Natural killer cell treated with Interleukin-12 subunit alpha and Interleukin-12 subunit beta and Interleukin-15 and Interleukin-18, amount 100 ng/mL, for 72 hours (primary cell): ENCODE results near the gene SLC39A3. TPM values are rescaled to one million over a fixed set of nuclear protein-coding genes. Genes with fewer than 3 reads are reported as not detected.
"Not testable (repeated sequence)": the region's sequence is repeated elsewhere in the genome, so short reads cannot be mapped to it uniquely, and the experiment has no call there.

Experiments
- ATAC-seq, 2 donors: fragments of 150-1000 bp; cut with Tn5 transposase in 1 of 2; sonication (Bioruptor Pico), chemical (Tn5 transposase) in 1 of 2; 2 replicates each; pipeline ENCODE4 v1.10.0; 2021
- DNase-seq: peaks from one replicate; pipeline ENCODE4 v3.0.0; 2022; ENCODE audit warnings: low spot score
- H3K27ac Mint-ChIP-seq, 2 donors: 1 replicate in 1 of 2; 2 replicates in 1 of 2; pipeline ENCODE4 v1.8.0; 2022; ENCODE audit warnings: mixed read lengths in 2 of 2, mild to moderate bottlenecking in 1 of 2, moderate library complexity in 1 of 2
- H3K27me3 Mint-ChIP-seq, 2 donors: 1 replicate in 1 of 2; 2 replicates in 1 of 2; pipeline ENCODE4 v1.8.0; 2022; ENCODE audit warnings: mixed read lengths in 2 of 2
- H3K36me3 Mint-ChIP-seq: one replicate; pipeline ENCODE4 v1.8.0; 2022; ENCODE audit warnings: mixed read lengths
- H3K4me1 Mint-ChIP-seq, 2 donors: 1 replicate in 1 of 2; 2 replicates in 1 of 2; pipeline ENCODE4 v1.8.0; 2022; ENCODE audit warnings: low read depth in 2 of 2, mixed read lengths in 2 of 2, mild to moderate bottlenecking in 1 of 2
- H3K4me3 Mint-ChIP-seq: one replicate; pipeline ENCODE4 v1.8.0; 2022; ENCODE audit warnings: mixed read lengths
- H3K9me3 Mint-ChIP-seq: 2 replicates; pipeline ENCODE4 v1.8.0; 2022; ENCODE audit warnings: mixed read lengths
- total RNA-seq, 2 donors: library from RNA; stranded (reverse); gene quantifications; one replicate each; pipeline ENCODE4 v1.2.3, GENCODE V29; 2022

The SLC39A3 gene
- total RNA-seq, 2 donors from 2014 or later: 30.5 to 91.6 TPM

DNA sequence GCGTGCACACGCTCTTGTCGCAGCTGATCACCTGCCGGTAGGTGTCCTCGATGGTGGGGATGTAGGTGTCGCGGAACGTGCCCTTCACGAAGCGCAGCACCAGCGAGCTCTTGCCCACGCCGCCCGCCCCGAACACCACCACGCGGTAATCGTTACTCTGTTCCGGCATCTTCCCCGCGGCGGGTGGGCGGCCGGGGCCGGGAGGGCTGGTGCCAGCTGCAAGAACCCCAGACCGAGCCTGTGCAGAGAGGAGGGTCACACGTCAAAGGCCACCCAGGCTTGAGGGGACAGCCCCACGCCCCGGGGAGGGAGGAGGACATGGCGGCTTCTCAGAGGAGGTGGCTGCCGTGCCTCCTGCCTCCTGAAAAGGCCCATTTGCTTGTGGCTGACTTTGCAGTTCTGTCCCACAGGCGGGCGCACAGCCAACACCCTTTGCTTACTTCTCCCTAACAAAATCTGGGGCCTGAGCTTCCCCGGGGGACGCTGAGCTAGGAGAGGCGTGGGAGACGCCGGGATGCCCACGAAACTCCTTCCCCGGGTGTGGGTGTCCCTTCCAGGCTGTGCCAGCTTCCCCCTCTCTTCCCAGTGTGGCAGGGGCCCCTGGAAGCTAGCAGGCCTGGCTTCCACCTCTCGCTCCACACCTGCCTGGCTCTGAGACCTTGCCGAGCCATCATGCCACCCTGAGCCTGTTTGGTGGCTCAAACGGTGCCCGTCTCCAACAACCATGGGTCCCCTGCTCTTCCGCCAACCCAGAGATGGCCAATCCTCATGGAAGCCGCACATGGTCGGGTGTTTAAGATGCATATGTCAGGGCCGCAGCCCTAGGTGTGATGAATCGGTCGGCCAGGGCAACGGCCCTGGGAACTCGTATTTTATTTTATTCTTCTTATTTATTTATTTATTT, 21.9 kb downstream of the SLC39A3 start:
- Mint-ChIP-seq H3K27me3 (peaks cover 12 to 18% of the 10 kb centered on the region in 2 donors), H3K4me3 (no peak overlapping the region), H3K27ac (no peak overlapping the region), H3K9me3 (peaks cover 8% of the 10 kb centered on the region), H3K36me3 (peaks cover 8% of the 10 kb centered on the region), H3K4me1 (no peaks in the 10 kb centered on the region)
- ATAC-seq (no peak), DNase-seq (peak; percentile 13)

DNA sequence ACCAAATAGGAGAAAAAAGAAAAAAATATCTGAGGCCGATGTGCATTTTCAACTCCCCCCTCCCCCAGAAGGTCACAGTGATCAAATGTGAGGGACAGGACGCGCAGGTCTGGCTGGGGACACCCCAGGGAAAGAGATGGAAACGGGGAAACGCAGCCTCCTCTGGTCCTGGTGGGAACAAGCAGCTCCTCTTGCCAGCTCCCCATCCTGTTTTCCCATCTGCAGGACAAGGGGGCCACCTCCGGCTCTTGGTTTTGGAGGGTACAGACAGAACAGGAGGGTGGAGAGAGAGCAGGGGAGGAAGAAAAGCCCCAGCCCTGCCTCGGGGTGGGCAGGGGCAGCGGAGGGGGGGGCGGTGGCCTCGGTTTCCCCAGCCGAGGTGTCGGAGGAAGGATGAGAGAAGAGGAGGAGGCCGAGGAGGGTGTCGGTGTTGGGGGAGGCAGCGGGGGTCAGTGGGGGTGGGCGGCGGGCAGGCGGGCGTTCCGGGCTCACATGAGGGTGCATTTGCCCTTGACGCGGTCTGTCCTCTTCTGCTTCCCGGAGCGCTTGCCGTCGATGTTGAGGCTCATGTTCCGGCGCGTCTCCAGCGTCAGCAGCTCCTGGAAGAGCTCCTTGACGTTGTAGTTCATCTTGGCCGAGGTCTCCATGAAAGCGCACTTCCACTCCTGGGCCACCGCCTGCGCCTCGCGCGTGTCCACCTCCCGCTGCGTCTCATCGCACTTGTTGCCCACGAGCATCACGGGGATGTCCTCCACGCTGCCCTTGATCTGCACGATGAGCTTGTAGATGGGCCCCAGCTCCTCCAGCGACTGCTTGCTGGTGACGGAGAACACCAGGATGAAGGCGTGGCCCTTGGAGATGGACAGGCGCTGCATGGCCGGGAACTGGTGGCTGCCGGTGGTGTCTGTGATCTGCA, 22.8 kb downstream of the SLC39A3 start:
- ATAC-seq (no peak), DNase-seq (peak; percentile 38)
- Mint-ChIP-seq H3K27me3 (peaks cover 12 to 16% of the 10 kb centered on the region in 2 donors), H3K36me3 (peaks cover 8% of the 10 kb centered on the region), H3K27ac (no peak overlapping the region), H3K4me3 (no peak overlapping the region), H3K4me1 (no peaks in the 10 kb centered on the region), H3K9me3 (peaks cover 8% of the 10 kb centered on the region)

- Mint-ChIP-seq H3K36me3 (peaks cover 8% of the 10 kb centered on the region), H3K4me1 (peaks cover 0 to 2% of the 10 kb centered on the region in 2 donors), H3K4me3 (no peak overlapping the region), H3K9me3 (peaks cover 8% of the 10 kb centered on the region), H3K27ac (no peak overlapping the region), H3K27me3 (peaks cover 12 to 21% of the 10 kb centered on the region in 2 donors)
- DNase-seq: peak; percentile 49
- peak in 1 of 2 donors; percentile 43 for ATAC-seq
Measured at GRCh38 chr19:2716275-2716650, 23.6 kb downstream of the SLC39A3 start.

DNA sequence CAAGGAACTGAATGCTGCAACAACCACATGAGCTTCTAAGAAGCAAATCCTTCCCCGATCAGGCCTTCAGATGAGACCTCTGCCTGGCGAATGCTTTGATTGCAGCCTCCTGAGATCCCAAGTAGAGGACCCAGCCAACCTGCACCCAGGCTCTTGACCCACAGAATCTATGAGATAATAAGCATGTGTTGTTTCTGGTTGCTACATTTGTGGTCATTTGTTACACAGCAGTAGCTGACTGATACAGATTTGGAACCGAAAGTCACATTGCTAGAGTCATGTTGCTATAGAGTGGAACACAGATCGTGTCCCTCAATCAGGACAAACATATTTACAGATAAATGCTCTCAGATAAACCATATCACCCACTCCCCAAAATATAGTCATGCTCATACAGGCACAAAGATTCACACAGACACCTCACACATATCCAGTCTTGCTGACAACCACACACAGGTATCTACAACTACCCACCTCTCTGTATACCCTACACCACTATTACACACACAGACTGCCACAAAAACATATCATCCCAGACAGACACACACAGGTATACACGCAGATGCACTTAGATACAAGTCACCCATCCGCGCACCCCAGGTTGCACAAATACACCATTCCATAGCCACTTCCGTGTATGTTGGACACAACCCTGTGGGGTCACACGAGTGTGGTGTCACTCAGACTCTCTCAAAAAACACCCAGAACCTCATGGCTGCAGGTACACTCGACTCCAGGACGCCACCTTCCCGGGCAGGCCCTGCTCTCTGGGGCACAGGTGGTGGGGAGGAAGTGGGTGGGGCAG, 24.1 kb downstream of the SLC39A3 start:
- ATAC-seq: no peak
- peaks cover 12 to 21% of the 10 kb centered on the region in 2 donors for H3K27me3 Mint-ChIP-seq

DNA sequence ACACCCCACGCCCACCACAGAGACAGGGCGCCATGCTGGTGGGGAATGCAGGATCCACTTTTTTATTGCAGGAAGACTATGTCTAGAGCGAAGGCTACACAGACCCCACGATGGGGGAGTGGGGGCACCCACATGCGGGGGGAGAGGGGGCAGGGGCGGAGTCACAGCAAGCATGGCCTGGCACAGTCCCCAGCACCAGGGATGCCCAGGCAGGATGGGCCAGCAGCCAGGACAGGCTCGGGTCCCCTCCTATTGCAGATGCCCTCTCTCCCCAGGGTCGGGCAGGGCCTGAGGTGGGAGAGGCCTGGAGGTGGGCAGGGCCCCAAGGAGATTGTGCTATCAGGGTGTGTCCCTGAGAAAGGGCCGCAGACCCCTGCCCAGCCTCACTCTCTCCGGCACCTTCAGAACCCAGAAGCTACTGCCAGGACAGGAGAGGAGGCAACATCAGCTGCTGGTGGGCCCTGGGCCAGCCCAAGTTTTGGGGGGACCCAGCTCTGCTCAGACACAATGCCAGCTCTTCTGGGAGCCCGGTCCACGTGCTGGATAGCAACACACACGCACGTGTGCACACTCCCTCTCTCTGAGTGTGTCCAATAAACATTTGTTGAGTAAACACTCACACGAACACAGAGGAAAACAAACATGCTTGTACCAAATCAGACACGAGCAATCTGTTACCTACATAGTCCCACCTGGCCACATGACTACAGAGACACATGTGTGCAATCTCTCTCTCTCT, 25.1 kb downstream of the SLC39A3 start:
- H3K4me1 Mint-ChIP-seq: peaks cover 0 to 2% of the 10 kb centered on the region in 2 donors
- H3K9me3 Mint-ChIP-seq: peaks cover 8% of the 10 kb centered on the region
- no peak overlapping the region for H3K27ac Mint-ChIP-seq
- no peak overlapping the region for H3K4me3 Mint-ChIP-seq
- ATAC-seq: peak in 1 of 2 donors; percentile 7
- peaks cover 8% of the 10 kb centered on the region for H3K36me3 Mint-ChIP-seq
- peaks cover 9 to 18% of the 10 kb centered on the region in 2 donors for H3K27me3 Mint-ChIP-seq
- DNase-seq: no peak

More for the DNA sequence above, 24.1 kb downstream of the SLC39A3 start:
- H3K36me3 Mint-ChIP-seq: peaks cover 8% of the 10 kb centered on the region
- DNase-seq: no peak
- H3K4me3 Mint-ChIP-seq: no peak overlapping the region
- no peak overlapping the region for H3K27ac Mint-ChIP-seq
- H3K4me1 Mint-ChIP-seq: peaks cover 0 to 2% of the 10 kb centered on the region in 2 donors
- peaks cover 8% of the 10 kb centered on the region for H3K9me3 Mint-ChIP-seq

GRCh38 chr19:2714102-2714501, 25.7 kb downstream of the SLC39A3 start:
- not testable (repeated sequence) for H3K36me3 Mint-ChIP-seq, H3K27ac Mint-ChIP-seq, H3K9me3 Mint-ChIP-seq, DNase-seq, H3K4me3 Mint-ChIP-seq, ATAC-seq, H3K4me1 Mint-ChIP-seq
- peaks cover 7 to 16% of the 10 kb centered on the region in 2 donors for H3K27me3 Mint-ChIP-seq

GRCh38 chr19:2713170-2713569, 26.6 kb downstream of the SLC39A3 start:
- ATAC-seq, H3K4me1 Mint-ChIP-seq, H3K27ac Mint-ChIP-seq, H3K36me3 Mint-ChIP-seq, H3K4me3 Mint-ChIP-seq, DNase-seq, H3K9me3 Mint-ChIP-seq: not testable (repeated sequence)
- H3K27me3 Mint-ChIP-seq: peaks cover 7 to 16% of the 10 kb centered on the region in 2 donors

GRCh38 chr19:2711875-2712205, 28.0 kb downstream of the SLC39A3 start:
- Mint-ChIP-seq H3K4me1 (peaks cover 0 to 2% of the 10 kb centered on the region in 2 donors), H3K27me3 (peaks cover 7 to 14% of the 10 kb centered on the region in 2 donors), H3K4me3 (no peak overlapping the region), H3K9me3 (peaks cover 8% of the 10 kb centered on the region), H3K27ac (no peak overlapping the region), H3K36me3 (peaks cover 8% of the 10 kb centered on the region)
- ATAC-seq (no peak), DNase-seq (no peak)

DNA sequence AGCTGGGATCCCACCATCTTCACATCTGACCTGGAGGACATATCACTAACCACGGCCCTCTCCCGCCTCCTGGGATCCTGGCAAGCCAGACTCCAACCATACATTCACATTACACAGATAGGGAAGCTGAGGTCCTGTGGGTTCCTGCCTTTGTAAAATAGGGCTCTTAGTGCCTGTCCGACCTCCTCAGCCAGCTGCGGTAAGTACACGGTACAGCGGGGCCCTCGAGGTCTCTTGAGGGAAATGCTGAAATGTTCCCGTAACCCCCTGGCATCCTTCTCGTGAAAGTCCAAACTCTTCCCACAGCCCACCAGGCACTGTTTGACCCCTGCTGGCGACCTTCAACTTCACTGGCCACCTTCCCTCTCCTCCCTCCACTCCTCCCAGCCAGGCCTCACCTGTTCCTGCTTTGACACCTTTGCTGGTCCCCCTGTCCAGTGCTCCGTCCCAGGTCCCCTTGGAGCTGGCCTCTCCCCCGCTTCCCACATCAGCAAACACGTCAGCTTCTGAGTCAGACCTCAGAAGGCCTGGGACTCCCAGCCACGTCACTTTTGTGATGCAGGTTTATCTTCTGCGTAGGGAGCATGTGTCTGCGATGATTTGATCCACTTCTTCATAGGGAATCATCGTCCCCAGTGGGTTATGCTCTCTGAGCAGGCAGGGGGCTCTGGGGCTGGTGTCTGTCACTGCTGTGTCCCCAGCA, 28.5 kb downstream of the SLC39A3 start:
- DNase-seq (no peak), ATAC-seq (no peak)
- H3K4me3 Mint-ChIP-seq: no peak overlapping the region
- H3K36me3 Mint-ChIP-seq: peaks cover 8% of the 10 kb centered on the region
- H3K27me3 Mint-ChIP-seq: peaks cover 7 to 14% of the 10 kb centered on the region in 2 donors
- peaks cover 0 to 2% of the 10 kb centered on the region in 2 donors for H3K4me1 Mint-ChIP-seq
- H3K9me3 Mint-ChIP-seq: peaks cover 8% of the 10 kb centered on the region
- H3K27ac Mint-ChIP-seq: no peak overlapping the region

DNA sequence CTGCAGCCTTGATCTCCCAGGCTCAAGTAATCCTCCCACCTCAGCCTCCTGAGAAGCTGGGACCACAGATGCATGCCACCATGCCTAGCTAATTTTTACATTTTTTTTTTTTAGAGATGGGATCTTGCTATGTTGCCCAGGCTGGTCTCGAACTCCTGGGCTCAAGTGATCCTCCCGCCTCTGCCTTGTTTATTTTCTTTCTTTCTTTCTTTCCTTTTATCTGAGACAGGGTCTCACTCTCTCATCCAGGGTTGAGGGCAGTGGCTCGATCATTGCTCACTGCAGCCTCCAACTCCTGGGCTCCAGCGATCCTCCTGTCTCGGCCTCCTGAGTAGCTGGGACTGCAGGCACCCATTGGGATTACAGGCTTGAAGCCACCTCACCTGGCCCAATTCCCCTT, 33.6 kb downstream of the SLC39A3 start:
- H3K4me3 Mint-ChIP-seq: no peak overlapping the region
- peaks cover 0 to 5% of the 10 kb centered on the region in 2 donors for H3K4me1 Mint-ChIP-seq
- ATAC-seq (no peak), DNase-seq (no peak)
- H3K27ac Mint-ChIP-seq: no peak overlapping the region
- H3K27me3 Mint-ChIP-seq: no peaks in the 10 kb centered on the region
- no peaks in the 10 kb centered on the region for H3K36me3 Mint-ChIP-seq
- H3K9me3 Mint-ChIP-seq: no peaks in the 10 kb centered on the region

DNA sequence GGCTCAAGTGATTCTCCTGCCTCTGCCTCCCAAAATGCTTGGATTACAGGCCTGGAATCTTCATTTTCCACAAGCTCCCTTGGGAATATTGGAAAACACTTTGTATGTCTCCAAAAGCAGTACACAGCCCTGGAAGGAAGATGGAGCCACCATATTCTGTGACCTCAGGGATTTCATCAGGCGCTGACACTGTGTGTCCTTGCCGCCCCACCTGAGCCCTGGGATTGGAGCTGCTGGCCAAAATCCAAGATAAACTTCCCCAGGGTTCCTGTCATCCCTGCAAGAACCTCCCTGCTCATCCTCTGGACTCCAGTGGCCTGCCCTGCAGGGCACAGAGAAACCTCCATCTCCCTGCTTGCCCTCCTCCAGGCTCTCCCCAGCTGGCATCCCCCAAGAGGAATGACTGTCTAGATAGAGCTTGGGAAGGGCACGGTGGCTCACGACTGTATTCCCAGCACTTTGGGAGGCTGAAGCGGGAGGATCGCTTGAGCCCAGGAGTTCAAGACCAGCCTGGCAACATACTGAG, 36.1 kb downstream of the SLC39A3 start:
- Mint-ChIP-seq H3K9me3 (no peaks in the 10 kb centered on the region), H3K27ac (no peak overlapping the region), H3K4me1 (peaks cover 0 to 5% of the 10 kb centered on the region in 2 donors), H3K4me3 (no peak overlapping the region), H3K36me3 (no peaks in the 10 kb centered on the region), H3K27me3 (no peaks in the 10 kb centered on the region)
- ATAC-seq: no peak
- no peak for DNase-seq

DNA sequence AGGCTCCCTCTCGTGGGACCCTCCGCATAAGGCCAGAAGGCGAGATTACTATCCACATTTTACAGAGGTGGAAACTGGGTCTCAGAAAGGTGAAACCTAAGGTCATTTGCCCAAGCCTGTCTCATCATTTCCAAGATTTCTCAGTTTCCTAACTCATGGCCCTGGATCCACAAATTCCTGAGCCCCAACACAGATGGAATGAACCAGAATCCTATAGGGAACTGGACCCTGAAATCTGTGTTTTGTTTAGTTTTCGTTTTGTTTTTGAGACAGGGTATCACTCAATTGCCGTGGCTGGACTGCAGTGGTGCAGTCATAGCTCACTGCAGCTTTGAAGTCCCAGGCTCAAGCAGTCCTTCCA, 36.8 kb downstream of the SLC39A3 start:
- no peaks in the 10 kb centered on the region for H3K27me3 Mint-ChIP-seq
- ATAC-seq (no peak), DNase-seq (no peak)
- no peaks in the 10 kb centered on the region for H3K9me3 Mint-ChIP-seq
- H3K4me3 Mint-ChIP-seq: peak overlapping the region; percentile 41
- no peak overlapping the region for H3K27ac Mint-ChIP-seq
- H3K36me3 Mint-ChIP-seq: no peaks in the 10 kb centered on the region
- peaks cover 0 to 5% of the 10 kb centered on the region in 2 donors for H3K4me1 Mint-ChIP-seq
